Measurements from ENCODE around the gene WWOX. TPM values are rescaled to one million over a fixed set of nuclear protein-coding genes. Genes with fewer than 3 reads are reported as not detected.

The WWOX gene
- total and polyA plus RNA-seq, 2 donors (not counting 3 experiments of a cell fraction or from before 2014, with no cell fraction given) = 6.2 to 12.5 TPM

- Histone ChIP-seq H3K4me3 (replicated peaks in 1 of 3; ENCODE audit: insufficient read depth in 1 of 3, low read depth in 1 of 3, low read length in 3 of 3) (no peak overlapping the region), H3K9ac (replicated peaks; ENCODE audit: extremely low read depth, insufficient read depth, low read length) (no peak overlapping the region), H3K27ac (ENCODE audit: insufficient read depth, low read depth, low read length) (no peak overlapping the region), H3K9me3 (replicated peaks; ENCODE audit: control insufficient read depth, insufficient read depth, low read length) (peaks cover 2% of the 10 kb centered on the region), H3K9me1 (replicated peaks; ENCODE audit: control insufficient read depth, extremely low read depth, insufficient read depth, low read length) (no peaks in the 10 kb centered on the region), H3K27me3 (ENCODE audit: control insufficient read depth in 2 of 2, insufficient read depth in 2 of 2, low read length in 2 of 2) (no peaks in the 10 kb centered on the region), H3K79me2 (ENCODE audit: control insufficient read depth, insufficient read depth, low read length) (no peaks in the 10 kb centered on the region), H2AFZ (ENCODE audit: low read depth, low read length) (no peak overlapping the region), H3K4me1 (ENCODE audit: control insufficient read depth, extremely low read depth, insufficient read depth, low read length) (no peaks in the 10 kb centered on the region), H3K4me2 (ENCODE audit: insufficient read depth, low read length) (no peak overlapping the region), H3K36me3 (ENCODE audit: control insufficient read depth in 2 of 2, extremely low read depth in 1 of 2, insufficient read depth in 2 of 2, low read length in 2 of 2) (no peaks in the 10 kb centered on the region), H4K20me1 (replicated peaks; ENCODE audit: control insufficient read depth, extremely low read depth, insufficient read depth, low read length) (no peaks in the 10 kb centered on the region)
- DNase-seq (ENCODE audit: low read depth, low spot score) (no peak), FAIRE-seq (no peak)
- no TSS peak for BruUV-seq (replicated peaks)
- dilution Hi-C loops (cut with MboI; ENCODE audit: extremely low pct_ligation_motif_present, low sequenced_read_pairs) = no loop called here
- POLR2A ChIA-PET = no interaction called here
- TF ChIP-seq POLR2A (IDR thresholded peaks at IDR 0.05; ENCODE audit: low read depth, low read length) (no peak), JUN (IDR thresholded peaks at IDR 0.05; ENCODE audit: borderline replicate concordance, insufficient read depth, insufficient read length, low read depth) (no peak), POLR2AphosphoS5 (IDR thresholded peaks at IDR 0.05; ENCODE audit: insufficient read depth, low read depth, low read length) (no peak), MYC (IDR thresholded peaks at IDR 0.05; ENCODE audit: low read depth, low read length) (no peak), GATA2 (IDR thresholded peaks at IDR 0.05; ENCODE audit: insufficient read depth, insufficient read length, low read depth, low read length) (no peak), MAX (IDR thresholded peaks at IDR 0.05; ENCODE audit: insufficient read depth, insufficient read length) (no peak), CTCF (IDR thresholded peaks at IDR 0.05; ENCODE audit: extremely low read depth in 1 of 2, insufficient read depth in 1 of 2, low read depth in 1 of 2, low read length in 2 of 2) (no peak), FOS (IDR thresholded peaks at IDR 0.05; ENCODE audit: borderline replicate concordance, insufficient read depth, low read length) (no peak), EZH2 (IDR thresholded peaks at IDR 0.05; ENCODE audit: borderline replicate concordance, low read depth, low read length, severe bottlenecking) (no peak)
- CTCF ChIA-PET = no interaction called here
- intact Hi-C loops (cut with micrococcal nuclease) = no loop called here
Measured at GRCh38 chr16:78640886-78641285, 541.4 kb downstream of the WWOX start.
